ENCODE measurements around the gene SLC8A3. TPM values are rescaled to one million over a fixed set of nuclear protein-coding genes. Genes with fewer than 3 reads are reported as not detected.

SLC8A3 gene
- total RNA-seq, 2 experiments from 2014 or later = 0.08 to 0.13 TPM

- POLR2A ChIA-PET = no interaction called here
- H3K4me3 Mint-ChIP-seq = no peak overlapping the region
- no peak for DNase-seq
- peaks cover 2% of the 10 kb centered on the region for H3K36me3 Mint-ChIP-seq (ENCODE audit: low read depth)
- CTCF ChIA-PET = no interaction called here
- peaks cover 75% of the 10 kb centered on the region for H3K27me3 Mint-ChIP-seq
- peaks cover 7% of the 10 kb centered on the region for H3K4me1 Mint-ChIP-seq
- H3K27ac Mint-ChIP-seq = no peak overlapping the region
- no peaks in the 10 kb centered on the region for H3K9me3 Mint-ChIP-seq
These were observed 4.2 kb upstream of the SLC8A3 start for GRCh38 chr14:70192915-70193314.

GRCh38 chr14:70190156-70190555, 1.4 kb upstream of the SLC8A3 start:
- Mint-ChIP-seq H3K27me3 (peaks cover 78% of the 10 kb centered on the region), H3K4me1 (peaks cover 18% of the 10 kb centered on the region), H3K27ac (no peak overlapping the region), H3K9me3 (no peaks in the 10 kb centered on the region), H3K4me3 (no peak overlapping the region), H3K36me3 (ENCODE audit: low read depth) (peaks cover 2% of the 10 kb centered on the region)
- CTCF ChIA-PET = no interaction called here
- DNase-seq = no peak
- POLR2A ChIA-PET = no interaction called here

GRCh38 chr14:70189456-70190077, 816 bp upstream of the SLC8A3 start:
- no peak overlapping the region for H3K27ac Mint-ChIP-seq
- H3K36me3 Mint-ChIP-seq (ENCODE audit: low read depth) = peaks cover 2% of the 10 kb centered on the region
- H3K9me3 Mint-ChIP-seq = no peaks in the 10 kb centered on the region
- ChIA-PET CTCF (no interaction called here), POLR2A (no interaction called here)
- H3K4me1 Mint-ChIP-seq = peaks cover 18% of the 10 kb centered on the region
- no peak overlapping the region for H3K4me3 Mint-ChIP-seq
- peaks cover 74% of the 10 kb centered on the region for H3K27me3 Mint-ChIP-seq
- no peak for DNase-seq

GRCh38 chr14:70188322-70188658, 461 bp downstream of the SLC8A3 start:
- peaks cover 63% of the 10 kb centered on the region for H3K27me3 Mint-ChIP-seq
- CTCF ChIA-PET = no interaction called here
- H3K36me3 Mint-ChIP-seq (ENCODE audit: low read depth) = peaks cover 2% of the 10 kb centered on the region

GRCh38 chr14:70186900-70187451, 1.8 kb downstream of the SLC8A3 start:
- ChIA-PET CTCF (no interaction called here), POLR2A (interaction anchor here (0.7 kb wide), 1 partner anchor 471 kb away, joined by 5 read pairs; no protein-coding TSS in a partner anchor)
- Mint-ChIP-seq H3K9me3 (no peaks in the 10 kb centered on the region), H3K4me1 (peaks cover 18% of the 10 kb centered on the region), H3K36me3 (ENCODE audit: low read depth) (peaks cover 2% of the 10 kb centered on the region), H3K27me3 (peaks cover 58% of the 10 kb centered on the region), H3K4me3 (peak overlapping the region; percentile 69), H3K27ac (no peak overlapping the region)
- DNase-seq = no peak

More at GRCh38 chr14:70188322-70188658, 461 bp downstream of the SLC8A3 start:
- POLR2A ChIA-PET = no interaction called here
- DNase-seq = peak; percentile 18
- Mint-ChIP-seq H3K27ac (no peak overlapping the region), H3K4me3 (peak overlapping the region; percentile 69), H3K9me3 (no peaks in the 10 kb centered on the region), H3K4me1 (peaks cover 18% of the 10 kb centered on the region)

- Mint-ChIP-seq H3K27me3 (peaks cover 34% of the 10 kb centered on the region), H3K4me1 (peaks cover 15% of the 10 kb centered on the region), H3K36me3 (ENCODE audit: low read depth) (peaks cover 2% of the 10 kb centered on the region), H3K9me3 (no peaks in the 10 kb centered on the region), H3K4me3 (no peak overlapping the region), H3K27ac (no peak overlapping the region)
- DNase-seq = no peak
- ChIA-PET CTCF (no interaction called here), POLR2A (no interaction called here)
These were observed 4.8 kb downstream of the SLC8A3 start for GRCh38 chr14:70183991-70184390.

GRCh38 chr14:70181276-70181675, 7.5 kb downstream of the SLC8A3 start:
- Mint-ChIP-seq H3K36me3 (ENCODE audit: low read depth) (no peaks in the 10 kb centered on the region), H3K4me1 (no peaks in the 10 kb centered on the region), H3K27ac (no peak overlapping the region), H3K4me3 (no peak overlapping the region), H3K27me3 (peaks cover 21% of the 10 kb centered on the region), H3K9me3 (no peaks in the 10 kb centered on the region)
- ChIA-PET POLR2A (no interaction called here), CTCF (no interaction called here)
- DNase-seq = no peak

- no peak for DNase-seq
- peaks cover 17% of the 10 kb centered on the region for H3K27me3 Mint-ChIP-seq
- CTCF ChIA-PET = no interaction called here
- H3K4me1 Mint-ChIP-seq = no peaks in the 10 kb centered on the region
- no peak overlapping the region for H3K27ac Mint-ChIP-seq
- POLR2A ChIA-PET = no interaction called here
- H3K4me3 Mint-ChIP-seq = no peak overlapping the region
- H3K9me3 Mint-ChIP-seq = no peaks in the 10 kb centered on the region
- no peaks in the 10 kb centered on the region for H3K36me3 Mint-ChIP-seq (ENCODE audit: low read depth)
These were observed 8.0 kb downstream of the SLC8A3 start for GRCh38 chr14:70180718-70181117.

GRCh38 chr14:70177081-70177800, 11.5 kb downstream of the SLC8A3 start:
- ChIA-PET POLR2A (no interaction called here), CTCF (no interaction called here)
- Mint-ChIP-seq H3K27ac (no peak overlapping the region), H3K27me3 (peaks cover 12% of the 10 kb centered on the region), H3K36me3 (ENCODE audit: low read depth) (no peaks in the 10 kb centered on the region), H3K9me3 (no peaks in the 10 kb centered on the region), H3K4me3 (no peak overlapping the region), H3K4me1 (no peaks in the 10 kb centered on the region)
- no peak for DNase-seq

- no peak for DNase-seq
- Mint-ChIP-seq H3K36me3 (ENCODE audit: low read depth) (no peaks in the 10 kb centered on the region), H3K4me3 (no peak overlapping the region), H3K9me3 (no peaks in the 10 kb centered on the region), H3K27ac (no peak overlapping the region), H3K27me3 (peaks cover 8% of the 10 kb centered on the region), H3K4me1 (no peaks in the 10 kb centered on the region)
- ChIA-PET POLR2A (no interaction called here), CTCF (no interaction called here)
These were observed 15.2 kb downstream of the SLC8A3 start for GRCh38 chr14:70173569-70173968.

GRCh38 chr14:70171726-70172125, 17.0 kb downstream of the SLC8A3 start:
- ChIA-PET CTCF (no interaction called here), POLR2A (no interaction called here)
- H3K36me3 Mint-ChIP-seq (ENCODE audit: low read depth) = no peaks in the 10 kb centered on the region
- no peaks in the 10 kb centered on the region for H3K9me3 Mint-ChIP-seq
- no peak for DNase-seq
- H3K27me3 Mint-ChIP-seq = peaks cover 2% of the 10 kb centered on the region
- no peaks in the 10 kb centered on the region for H3K4me1 Mint-ChIP-seq
- H3K27ac Mint-ChIP-seq = no peak overlapping the region
- H3K4me3 Mint-ChIP-seq = no peak overlapping the region

- peaks cover 2% of the 10 kb centered on the region for H3K27me3 Mint-ChIP-seq
- no peaks in the 10 kb centered on the region for H3K9me3 Mint-ChIP-seq
- H3K4me3 Mint-ChIP-seq = no peak overlapping the region
- no peak overlapping the region for H3K27ac Mint-ChIP-seq
- no peaks in the 10 kb centered on the region for H3K4me1 Mint-ChIP-seq
- H3K36me3 Mint-ChIP-seq (ENCODE audit: low read depth) = no peaks in the 10 kb centered on the region
- POLR2A ChIA-PET = no interaction called here
- no peak for DNase-seq
- CTCF ChIA-PET = no interaction called here
These were observed 17.8 kb downstream of the SLC8A3 start for GRCh38 chr14:70170976-70171375.

- ChIA-PET POLR2A (no interaction called here), CTCF (no interaction called here)
- H3K36me3 Mint-ChIP-seq (ENCODE audit: low read depth) = no peaks in the 10 kb centered on the region
These were observed 20.3 kb downstream of the SLC8A3 start for GRCh38 chr14:70168406-70168805.

More at GRCh38 chr14:70168406-70168805, 20.3 kb downstream of the SLC8A3 start:
- Mint-ChIP-seq H3K4me1 (no peaks in the 10 kb centered on the region), H3K9me3 (no peaks in the 10 kb centered on the region), H3K27me3 (peaks cover 5% of the 10 kb centered on the region), H3K4me3 (no peak overlapping the region), H3K27ac (no peak overlapping the region)
- no peak for DNase-seq

Measured in activated CD4-positive, alpha-beta memory T cell treated with anti-CD3 and anti-CD28 coated beads, Interleukin-2, amount 10 ng/mL, durations not matched to agents 7 days and 5 days (primary cell).